GM12892 (cell line): ENCODE results near the gene SDHB.

Source experiments
- POLR2A ChIP-seq: IDR thresholded peaks from 2 replicates; pipeline ENCODE4 v1.6.1; 2011; ENCODE audit warnings: low read depth, low read length, control low read depth
- POLR2AphosphoS5 ChIP-seq: IDR thresholded peaks from 2 replicates; pipeline ENCODE4 v1.6.1; 2011; ENCODE audit warnings: low read depth, low read length, control low read depth
- TAF1 ChIP-seq: IDR thresholded peaks from 2 replicates; pipeline ENCODE4 v1.6.1; 2011; ENCODE audit warnings: low read depth, mild to moderate bottlenecking, control low read depth, low read length, borderline replicate concordance

GRCh38 chr1:17032741-17033140 is 21.1 kb downstream of the SDHB start:
- TF ChIP-seq POLR2A (no peak), POLR2AphosphoS5 (no peak), TAF1 (no peak)
